Testis (tissue), 2 donors: ENCODE measurements around the gene C5orf58.

Source experiments
- POLR2A ChIP-seq: fragments of 450-650 bp; IDR thresholded peaks from one replicate; pipeline ENCODE4 v1.6.1; 2017; ENCODE audit warnings: antibody characterized with exemption, mild to moderate bottlenecking, moderate library complexity
- TF ChIP-seq, protein P1 (sequence below), 3 experiments: fragments of 450-650 bp in 2 of 3; fragments of 200-600 bp in 1 of 3; sonication (generic) in 1 of 3; IDR thresholded peaks; one replicate each; pipeline ENCODE4 v1.5.1; 2016 to 2019; ENCODE audit warnings: antibody characterized with exemption in 3 of 3, mild to moderate bottlenecking in 2 of 3, moderate library complexity in 1 of 3

DNA sequence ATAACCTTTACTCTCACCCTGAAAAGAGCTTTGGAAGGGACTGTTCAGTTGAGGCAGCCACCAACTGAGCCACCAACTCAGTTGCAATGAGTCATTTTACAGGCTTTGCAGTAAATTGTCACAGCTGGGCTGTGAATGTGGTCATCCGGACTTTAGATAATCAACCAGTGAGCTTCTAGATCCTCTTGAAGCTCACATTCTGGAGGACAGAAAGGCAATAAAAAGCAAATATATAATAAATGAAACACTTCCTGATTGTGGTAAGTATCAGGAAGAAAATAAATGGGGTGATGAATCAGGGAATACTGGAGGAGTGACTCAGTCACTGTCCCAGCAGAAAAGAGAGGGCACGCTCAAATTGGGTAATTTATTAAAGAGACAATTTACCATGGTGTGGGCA, 13.2 kb upstream of the C5orf58 start:
- TF ChIP-seq, protein P1, sequence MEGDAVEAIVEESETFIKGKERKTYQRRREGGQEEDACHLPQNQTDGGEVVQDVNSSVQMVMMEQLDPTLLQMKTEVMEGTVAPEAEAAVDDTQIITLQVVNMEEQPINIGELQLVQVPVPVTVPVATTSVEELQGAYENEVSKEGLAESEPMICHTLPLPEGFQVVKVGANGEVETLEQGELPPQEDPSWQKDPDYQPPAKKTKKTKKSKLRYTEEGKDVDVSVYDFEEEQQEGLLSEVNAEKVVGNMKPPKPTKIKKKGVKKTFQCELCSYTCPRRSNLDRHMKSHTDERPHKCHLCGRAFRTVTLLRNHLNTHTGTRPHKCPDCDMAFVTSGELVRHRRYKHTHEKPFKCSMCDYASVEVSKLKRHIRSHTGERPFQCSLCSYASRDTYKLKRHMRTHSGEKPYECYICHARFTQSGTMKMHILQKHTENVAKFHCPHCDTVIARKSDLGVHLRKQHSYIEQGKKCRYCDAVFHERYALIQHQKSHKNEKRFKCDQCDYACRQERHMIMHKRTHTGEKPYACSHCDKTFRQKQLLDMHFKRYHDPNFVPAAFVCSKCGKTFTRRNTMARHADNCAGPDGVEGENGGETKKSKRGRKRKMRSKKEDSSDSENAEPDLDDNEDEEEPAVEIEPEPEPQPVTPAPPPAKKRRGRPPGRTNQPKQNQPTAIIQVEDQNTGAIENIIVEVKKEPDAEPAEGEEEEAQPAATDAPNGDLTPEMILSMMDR (IDR thresholded peaks at IDR 0.05), result no peak
- TF ChIP-seq POLR2A, result no peak
